DOHH2 (cell line): ENCODE data around the gene RAD51B.

ENCODE experiments used
- H3F3A ChIP-seq: fragments of 200-600 bp; sonication (generic), shearing (Covaris generic); 2 replicates; pipeline ENCODE4 v1.6.0; 2016; ENCODE audit warnings: antibody characterized with exemption, mild to moderate bottlenecking; ENCODE audit not compliant: control insufficient read depth, insufficient read depth
- H3K27ac ChIP-seq: fragments of 200-600 bp; sonication (generic); 2 replicates; pipeline ENCODE4 v1.5.1; 2014; ENCODE audit warnings: low read depth, mild to moderate bottlenecking, low read length, moderate library complexity
- H3K27me3 ChIP-seq: fragments of 200-600 bp; sonication (generic); 2 replicates; pipeline ENCODE4 v1.6.1; 2014; ENCODE audit warnings: mild to moderate bottlenecking, low read length, mixed read lengths; ENCODE audit not compliant: control insufficient read depth
- H3K36me3 ChIP-seq: fragments of 200-600 bp; sonication (generic); 2 replicates; pipeline ENCODE4 v1.6.1; 2014; ENCODE audit warnings: mild to moderate bottlenecking, low read length, moderate library complexity, mixed read lengths; ENCODE audit not compliant: control insufficient read depth
- H3K4me1 ChIP-seq: fragments of 200-600 bp; sonication (generic); 2 replicates; pipeline ENCODE4 v1.6.1; 2014; ENCODE audit warnings: mild to moderate bottlenecking, low read length, mixed read lengths; ENCODE audit not compliant: control insufficient read depth
- H3K4me2 ChIP-seq: fragments of 200-600 bp; sonication (generic); 2 replicates; pipeline ENCODE4 v1.6.0; 2014; ENCODE audit warnings: mild to moderate bottlenecking, low read length, moderate library complexity
- H3K4me3 ChIP-seq: fragments of 200-600 bp; sonication (generic); 2 replicates; pipeline ENCODE4 v1.5.1; 2014; ENCODE audit warnings: mild to moderate bottlenecking, low read length, mixed read lengths
- H3K79me2 ChIP-seq: fragments of 200-600 bp; sonication (generic); 2 replicates; pipeline ENCODE4 v1.6.1; 2014; ENCODE audit warnings: mild to moderate bottlenecking, low read length, mixed read lengths; ENCODE audit not compliant: control insufficient read depth
- H3K9me2 ChIP-seq: fragments of 200-600 bp; sonication (generic); replicated peaks from 2 replicates; pipeline ENCODE4 v1.6.1; 2014; ENCODE audit warnings: mild to moderate bottlenecking, low read length, mixed read lengths; ENCODE audit not compliant: control insufficient read depth
- H3K9me3 ChIP-seq: fragments of 200-600 bp; sonication (generic); 2 replicates; pipeline ENCODE4 v1.6.1; 2014; ENCODE audit warnings: antibody characterized with exemption, low read length, mixed read lengths; ENCODE audit not compliant: control insufficient read depth, insufficient read depth
- H4K20me1 ChIP-seq: fragments of 200-600 bp; sonication (generic); 2 replicates; pipeline ENCODE4 v1.6.0; 2014; ENCODE audit warnings: low read depth, mild to moderate bottlenecking, antibody characterized with exemption, low read length, moderate library complexity; ENCODE audit not compliant: control insufficient read depth, insufficient read depth
- CTCF ChIP-seq: fragments of 200-600 bp; sonication (generic); IDR thresholded peaks from one replicate; pipeline ENCODE4 v1.5.1; 2014; ENCODE audit warnings: antibody characterized with exemption, mild to moderate bottlenecking, low read depth, low read length; ENCODE audit not compliant: poor library complexity, severe bottlenecking
- EZH2phosphoT487 ChIP-seq: fragments of 200-600 bp; sonication (generic); IDR thresholded peaks from 2 replicates; pipeline ENCODE4 v1.6.1; 2017; ENCODE audit warnings: borderline replicate concordance, mild to moderate bottlenecking, antibody characterized with exemption, low read length, moderate library complexity, mixed read lengths

RAD51B gene

GRCh38 chr14:68241862-68242487, 422.4 kb downstream of the RAD51B start:
- Histone ChIP-seq H3K27ac (no peak overlapping the region), H3K36me3 (no peaks in the 10 kb centered on the region), H3K4me2 (no peak overlapping the region), H3K27me3 (no peaks in the 10 kb centered on the region), H3K9me3 (no peaks in the 10 kb centered on the region), H3K4me1 (peaks cover 4% of the 10 kb centered on the region; the same call in 1 of the 2 replicates), H4K20me1 (no peaks in the 10 kb centered on the region), H3K79me2 (no peaks in the 10 kb centered on the region), H3K9me2 (no peaks in the 10 kb centered on the region), H3K4me3 (no peak overlapping the region), H3F3A (no peaks in the 10 kb centered on the region)
- TF ChIP-seq CTCF (no peak), EZH2phosphoT487 (no peak)

GRCh38 chr14:68243450-68244010, 424.0 kb downstream of the RAD51B start:
- no peaks in the 10 kb centered on the region for H3K9me3 ChIP-seq
- no peaks in the 10 kb centered on the region for H3K9me2 ChIP-seq
- TF ChIP-seq CTCF (no peak), EZH2phosphoT487 (no peak)
- H3F3A ChIP-seq: no peaks in the 10 kb centered on the region
- H3K27me3 ChIP-seq: no peaks in the 10 kb centered on the region
- H3K36me3 ChIP-seq: no peaks in the 10 kb centered on the region
- no peak overlapping the region for H3K4me2 ChIP-seq
- peaks cover 19% of the 10 kb centered on the region for H3K4me1 ChIP-seq
- H3K27ac ChIP-seq: no peak overlapping the region
- no peaks in the 10 kb centered on the region for H4K20me1 ChIP-seq
- H3K79me2 ChIP-seq: no peaks in the 10 kb centered on the region
- H3K4me3 ChIP-seq: no peak overlapping the region

- no peak overlapping the region for H3K27ac ChIP-seq
- peaks cover 28% of the 10 kb centered on the region for H3K4me1 ChIP-seq
- no peaks in the 10 kb centered on the region for H3K79me2 ChIP-seq
- no peak overlapping the region for H3K4me3 ChIP-seq
- TF ChIP-seq CTCF (no peak), EZH2phosphoT487 (no peak)
- no peaks in the 10 kb centered on the region for H4K20me1 ChIP-seq
- H3K4me2 ChIP-seq: no peak overlapping the region
- H3K9me3 ChIP-seq: no peaks in the 10 kb centered on the region
- no peaks in the 10 kb centered on the region for H3K27me3 ChIP-seq
- H3K9me2 ChIP-seq: no peaks in the 10 kb centered on the region
- H3F3A ChIP-seq: peaks cover 5% of the 10 kb centered on the region; the same call in 1 of the 2 replicates
- H3K36me3 ChIP-seq: no peaks in the 10 kb centered on the region
Observed at GRCh38 chr14:68244262-68244980, 424.8 kb downstream of the RAD51B start.
